A204.1 (cell line): ENCODE results near the gene ZSCAN26.

Experiments used
- FAIRE-seq: peaks from 2 replicates; lab custom pipeline; 2012; peaks lifted over from hg19 to GRCh38; lab: Jason Lieb, UNC

The ZSCAN26 gene

DNA sequence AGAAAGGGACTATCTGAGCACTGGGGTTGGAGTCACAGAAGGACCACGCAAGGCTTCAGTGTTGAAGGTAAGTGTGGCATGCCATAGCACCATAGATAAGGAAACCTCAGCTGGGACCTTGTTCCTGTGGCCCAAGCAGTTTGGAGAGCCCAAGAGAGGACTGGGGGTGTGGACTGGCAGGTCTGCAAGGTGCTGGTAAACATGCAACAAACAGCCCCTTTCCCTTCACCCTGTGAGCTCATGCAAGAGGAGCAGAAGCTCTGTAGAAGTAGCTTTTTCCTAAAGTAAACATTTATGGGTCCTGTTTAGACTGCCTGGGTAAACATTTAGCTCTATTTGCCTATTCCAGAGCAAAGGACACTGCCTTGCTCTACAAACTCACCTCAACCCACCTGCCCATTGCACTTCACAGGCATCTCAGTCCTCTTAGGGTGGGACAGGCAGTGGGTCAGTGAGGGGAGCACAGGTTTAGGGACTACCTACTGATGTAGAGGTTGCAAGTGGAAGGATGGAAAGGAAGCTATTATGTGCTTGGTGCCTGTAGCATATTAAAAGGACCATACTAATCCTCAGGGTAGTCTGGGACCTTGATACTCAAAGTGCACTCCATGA lies 57.0 kb downstream of the ZSCAN26 start:
- FAIRE-seq = no peak

GRCh38 chr6:28326371-28326948 lies 59.5 kb downstream of the ZSCAN26 start:
- FAIRE-seq = no peak
